Mesendoderm (in vitro differentiated cells): ENCODE results near the gene TMC8.

Experiments used
- DNase-seq: peaks from one replicate; pipeline ENCODE4 v3.0.0; 2013
- H2AK5ac ChIP-seq: 2 replicates; pipeline ENCODE4 v1.6.1; 2013; ENCODE audit warnings: low read length, inconsistent platforms
- H2BK120ac ChIP-seq: 2 replicates; pipeline ENCODE4 v1.6.1; 2013; ENCODE audit warnings: low read depth, mild to moderate bottlenecking, low read length, moderate library complexity, mixed read lengths
- H2BK15ac ChIP-seq: replicated peaks from 2 replicates; pipeline ENCODE4 v1.6.1; 2013; ENCODE audit warnings: low read depth, mild to moderate bottlenecking, moderate library complexity
- H2BK5ac ChIP-seq: 2 replicates; pipeline ENCODE4 v1.6.1; 2013; ENCODE audit warnings: low read length, inconsistent platforms
- H3K18ac ChIP-seq: 2 replicates; pipeline ENCODE4 v1.6.1; 2013; ENCODE audit warnings: mild to moderate bottlenecking, low read length, mixed read lengths
- H3K23ac ChIP-seq: one replicate; pipeline ENCODE4 v1.6.1; 2013; ENCODE audit warnings: low read length
- H3K27ac ChIP-seq: 2 replicates; pipeline ENCODE4 v1.5.1; 2013; ENCODE audit warnings: low read depth, mild to moderate bottlenecking, inconsistent platforms, low read length, moderate library complexity
- H3K27me3 ChIP-seq: 2 replicates; pipeline ENCODE4 v1.6.1; 2013; ENCODE audit warnings: low read length, control low read depth, mild to moderate bottlenecking, inconsistent platforms; ENCODE audit not compliant: insufficient read depth, poor library complexity
- H3K36me3 ChIP-seq: 2 replicates; pipeline ENCODE4 v1.6.1; 2013; ENCODE audit warnings: low read length, inconsistent platforms; ENCODE audit not compliant: control insufficient read depth, insufficient read depth
- H3K4ac ChIP-seq: one replicate; pipeline ENCODE4 v1.6.1; 2013; ENCODE audit warnings: low read depth, mild to moderate bottlenecking, low read length, moderate library complexity
- H3K4me1 ChIP-seq: 2 replicates; pipeline ENCODE4 v1.6.1; 2013; ENCODE audit warnings: low read depth, low read length, inconsistent platforms; ENCODE audit not compliant: control insufficient read depth
- H3K4me2 ChIP-seq: 2 replicates; pipeline ENCODE4 v1.6.1; 2013; ENCODE audit warnings: low read length
- H3K4me3 ChIP-seq: 2 replicates; pipeline ENCODE4 v1.5.1; 2013; ENCODE audit warnings: mild to moderate bottlenecking, low read length
- H3K56ac ChIP-seq: one replicate; pipeline ENCODE4 v1.6.1; 2013; ENCODE audit warnings: low read length
- H3K79me1 ChIP-seq: 2 replicates; pipeline ENCODE4 v1.6.1; 2013; ENCODE audit warnings: low read length, inconsistent platforms
- H3K79me2 ChIP-seq: 2 replicates; pipeline ENCODE4 v1.6.1; 2013; ENCODE audit warnings: mild to moderate bottlenecking, low read length; ENCODE audit not compliant: control insufficient read depth, insufficient read depth
- H3K9ac ChIP-seq: 2 replicates; pipeline ENCODE4 v1.6.1; 2013; ENCODE audit warnings: low read length, inconsistent platforms
- H4K5ac ChIP-seq: one replicate; pipeline ENCODE4 v1.6.1; 2013; ENCODE audit warnings: low read length
- H4K8ac ChIP-seq: one replicate; pipeline ENCODE4 v1.6.1; 2013; ENCODE audit warnings: low read depth, mild to moderate bottlenecking, control low read depth, low read length, moderate library complexity
- WGBS: extraction: QIAGEN DNeasy Blood & Tissue Kit; methylation state at CpG from one replicate; pipeline ENCODE4 v1.1.7; 2013; ENCODE audit warnings: low lambda C conversion rate, missing lambda C conversion rate; ENCODE audit not compliant: insufficient coverage; ENCODE audit errors: extremely low coverage; 5-methylcytosine and 5-hydroxymethylcytosine counted together

Gene TMC8

DNA sequence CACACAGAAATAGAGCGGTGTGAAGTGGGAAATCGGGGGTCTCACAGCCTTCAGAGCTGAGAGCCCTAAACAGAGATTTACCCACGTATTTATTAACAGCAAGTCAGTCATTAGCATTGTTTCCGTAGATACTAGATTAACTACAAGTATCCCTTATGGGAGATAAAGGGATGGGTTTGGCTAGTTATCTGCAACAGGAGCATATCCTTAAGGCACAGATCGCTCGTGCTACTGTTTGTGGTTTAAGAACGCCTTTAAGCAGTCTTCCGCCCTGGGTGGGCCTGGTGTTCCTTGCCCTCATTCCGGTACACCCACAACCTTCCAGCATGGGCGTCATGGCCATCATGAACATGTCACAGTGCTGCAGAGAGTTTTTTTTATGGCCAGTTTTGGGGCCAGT lies 29.0 kb upstream of the TMC8 start:
- no CpG with 5 or more reads among the region's 10 CpGs for WGBS
- Histone ChIP-seq H3K36me3 (peaks cover 6% of the 10 kb centered on the region), H2AK5ac (no peak overlapping the region)

DNA sequence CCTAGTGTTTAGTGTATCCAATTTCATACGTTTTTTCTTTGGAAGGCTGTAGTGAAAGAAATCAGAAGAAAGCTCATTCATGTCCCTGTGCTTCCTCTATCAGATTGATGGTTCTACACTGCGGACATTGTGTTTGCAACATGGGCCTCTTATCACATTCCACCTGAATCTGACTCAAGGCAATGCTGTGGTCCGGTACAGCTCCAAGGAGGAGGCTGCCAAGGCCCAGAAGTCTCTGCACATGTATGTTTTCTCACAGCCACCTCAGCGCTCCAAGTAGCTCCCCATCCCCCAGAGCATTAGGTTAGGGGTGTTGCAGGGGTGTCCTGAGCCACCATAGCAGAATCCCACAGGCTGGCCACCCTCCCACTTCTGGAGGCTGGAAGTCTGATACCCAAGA lies 27.3 kb upstream of the TMC8 start:
- H3K56ac ChIP-seq: no peak overlapping the region
- no peak overlapping the region for H2BK120ac ChIP-seq
- no peak overlapping the region for H3K23ac ChIP-seq
- H3K18ac ChIP-seq: no peak overlapping the region
- no peak for DNase-seq
- WGBS: no CpG with 5 or more reads among the region's 4 CpGs
- no peak overlapping the region for H4K5ac ChIP-seq
- no peak overlapping the region for H3K4ac ChIP-seq
- H3K27me3 ChIP-seq: no peaks in the 10 kb centered on the region
- H3K4me3 ChIP-seq: no peak overlapping the region
- no peak overlapping the region for H3K4me2 ChIP-seq
- H3K79me2 ChIP-seq: no peaks in the 10 kb centered on the region
- H3K36me3 ChIP-seq: peaks cover 2% of the 10 kb centered on the region
- H4K8ac ChIP-seq: no peak overlapping the region
- no peak overlapping the region for H3K9ac ChIP-seq
- H2BK15ac ChIP-seq: no peak overlapping the region
- no peaks in the 10 kb centered on the region for H3K4me1 ChIP-seq
- H2BK5ac ChIP-seq: no peak overlapping the region
- H3K27ac ChIP-seq: no peak overlapping the region
- no peaks in the 10 kb centered on the region for H3K79me1 ChIP-seq
- H2AK5ac ChIP-seq: no peak overlapping the region

More for the DNA sequence above, 29.0 kb upstream of the TMC8 start:
- Histone ChIP-seq H3K56ac (no peak overlapping the region), H2BK120ac (no peak overlapping the region), H3K27ac (no peak overlapping the region), H4K8ac (no peak overlapping the region), H4K5ac (no peak overlapping the region), H3K9ac (no peak overlapping the region), H3K27me3 (no peaks in the 10 kb centered on the region), H3K4me2 (no peak overlapping the region), H3K79me1 (no peaks in the 10 kb centered on the region), H3K18ac (no peak overlapping the region), H3K4me3 (no peak overlapping the region), H3K79me2 (no peaks in the 10 kb centered on the region), H3K4ac (no peak overlapping the region), H3K4me1 (no peaks in the 10 kb centered on the region), H2BK5ac (no peak overlapping the region), H3K23ac (no peak overlapping the region), H2BK15ac (no peak overlapping the region)
- DNase-seq: peak; percentile 25

DNA sequence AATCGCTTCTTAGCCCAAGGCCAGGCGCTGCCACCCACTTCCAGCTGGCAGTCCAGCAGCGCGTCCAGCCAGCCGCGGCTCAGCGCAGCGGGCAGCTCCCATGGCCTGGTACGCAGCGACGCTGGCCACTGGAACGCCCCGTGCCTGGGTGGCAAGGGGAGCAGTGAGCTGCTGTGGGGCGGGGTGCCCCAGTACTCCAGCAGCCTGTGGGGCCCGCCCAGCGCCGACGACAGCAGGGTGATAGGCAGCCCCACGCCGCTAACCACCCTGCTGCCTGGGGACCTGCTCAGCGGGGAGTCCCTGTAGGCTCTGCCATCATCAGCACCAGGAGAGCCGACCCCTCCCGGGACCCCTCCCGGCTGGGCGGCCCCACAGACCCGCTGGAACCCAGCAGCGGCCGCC lies 26.0 kb upstream of the TMC8 start:
- Histone ChIP-seq H2AK5ac (no peak overlapping the region), H2BK120ac (no peak overlapping the region), H3K79me2 (no peaks in the 10 kb centered on the region), H3K36me3 (no peaks in the 10 kb centered on the region), H3K18ac (no peak overlapping the region), H3K4me3 (no peak overlapping the region), H3K27me3 (no peaks in the 10 kb centered on the region), H2BK15ac (no peak overlapping the region), H3K23ac (no peak overlapping the region), H3K4me2 (no peak overlapping the region), H3K9ac (no peak overlapping the region), H2BK5ac (no peak overlapping the region), H3K79me1 (no peaks in the 10 kb centered on the region), H3K27ac (no peak overlapping the region), H3K4ac (no peak overlapping the region), H4K8ac (no peak overlapping the region), H3K56ac (no peak overlapping the region), H3K4me1 (no peaks in the 10 kb centered on the region), H4K5ac (no peak overlapping the region)
- no peak for DNase-seq
- no CpG with 5 or more reads among the region's 28 CpGs for WGBS

DNA sequence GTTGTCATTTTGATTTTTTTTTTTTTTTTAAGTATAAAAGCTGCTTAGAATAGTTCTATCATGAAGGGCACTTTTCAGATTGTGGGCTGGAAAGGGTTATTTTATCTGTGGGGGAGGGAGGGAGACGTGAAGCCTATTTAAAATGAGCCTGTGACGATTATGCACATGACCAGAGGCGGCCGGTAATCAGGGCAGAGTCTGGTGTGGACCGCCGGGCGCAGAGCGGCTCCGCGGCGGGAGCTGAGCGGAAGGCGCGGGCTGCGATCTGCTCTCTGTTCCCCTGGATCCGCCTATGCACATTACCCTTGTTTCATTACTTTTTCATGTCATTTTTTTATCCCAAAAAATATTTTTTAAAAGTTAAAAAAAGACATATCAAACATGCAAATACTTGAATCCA lies 25.5 kb upstream of the TMC8 start:
- Histone ChIP-seq H3K56ac (no peak overlapping the region), H4K5ac (no peak overlapping the region), H3K27me3 (no peaks in the 10 kb centered on the region), H3K4me1 (no peaks in the 10 kb centered on the region), H2BK120ac (no peak overlapping the region), H3K27ac (no peak overlapping the region), H3K9ac (no peak overlapping the region), H3K23ac (no peak overlapping the region), H2BK5ac (no peak overlapping the region), H3K4me2 (no peak overlapping the region), H3K4me3 (no peak overlapping the region), H3K36me3 (no peaks in the 10 kb centered on the region), H2BK15ac (no peak overlapping the region), H2AK5ac (no peak overlapping the region), H3K79me2 (no peaks in the 10 kb centered on the region), H3K79me1 (no peaks in the 10 kb centered on the region), H4K8ac (no peak overlapping the region), H3K18ac (no peak overlapping the region), H3K4ac (no peak overlapping the region)
- DNase-seq: no peak
- WGBS: no CpG with 5 or more reads among the region's 16 CpGs

DNA sequence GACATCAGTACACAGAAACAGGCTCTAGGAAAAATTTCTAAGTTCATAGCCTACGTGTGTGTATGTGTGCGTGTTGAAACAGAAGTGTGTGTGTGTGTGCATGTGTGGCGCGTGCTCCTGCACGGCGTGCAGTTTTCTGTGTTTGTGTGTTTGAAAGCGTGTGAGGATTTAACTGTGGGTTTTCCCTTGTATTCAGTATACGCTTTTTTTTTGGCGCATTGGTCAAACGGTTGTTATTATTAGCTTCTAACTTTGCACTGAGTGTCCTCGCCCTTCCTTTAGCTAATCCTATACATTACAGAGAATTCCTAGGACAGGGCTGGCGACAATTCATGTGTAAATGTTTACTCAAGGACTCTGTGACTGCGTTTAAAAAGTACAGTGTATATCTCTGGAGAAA lies 25.0 kb upstream of the TMC8 start:
- no CpG with 5 or more reads among the region's 13 CpGs for WGBS
- H3K36me3 ChIP-seq: no peaks in the 10 kb centered on the region
- DNase-seq: no peak
- no peak overlapping the region for H3K18ac ChIP-seq
- H3K56ac ChIP-seq: no peak overlapping the region
- no peak overlapping the region for H2BK5ac ChIP-seq
- H3K4me1 ChIP-seq: no peaks in the 10 kb centered on the region
- H3K79me2 ChIP-seq: no peaks in the 10 kb centered on the region
- no peak overlapping the region for H2BK120ac ChIP-seq
- no peak overlapping the region for H2BK15ac ChIP-seq
- no peak overlapping the region for H3K23ac ChIP-seq
- no peaks in the 10 kb centered on the region for H3K27me3 ChIP-seq
- no peak overlapping the region for H3K4ac ChIP-seq
- no peaks in the 10 kb centered on the region for H3K79me1 ChIP-seq
- no peak overlapping the region for H3K9ac ChIP-seq
- no peak overlapping the region for H3K27ac ChIP-seq
- H4K8ac ChIP-seq: no peak overlapping the region
- no peak overlapping the region for H4K5ac ChIP-seq
- no peak overlapping the region for H3K4me3 ChIP-seq
- H2AK5ac ChIP-seq: no peak overlapping the region
- H3K4me2 ChIP-seq: no peak overlapping the region

DNA sequence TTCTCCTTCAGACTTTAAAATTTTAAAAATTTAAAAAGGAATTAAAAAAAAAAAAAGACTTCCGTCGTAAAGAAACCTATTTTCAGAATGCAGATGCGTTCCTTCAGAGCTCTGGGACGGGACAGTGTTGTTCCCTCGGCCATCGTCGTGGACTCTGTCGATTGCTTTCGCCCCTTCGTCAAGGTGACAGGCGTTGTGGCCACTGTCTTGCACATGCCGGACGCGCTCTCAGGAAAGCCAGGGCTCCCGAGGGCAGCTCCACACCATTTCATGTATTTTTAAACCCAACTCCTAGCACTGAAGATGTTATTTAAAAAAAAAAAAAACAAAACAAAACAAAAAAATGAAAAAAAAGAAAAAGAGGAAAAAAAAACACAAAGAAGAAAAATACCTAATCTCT lies 24.4 kb upstream of the TMC8 start:
- Histone ChIP-seq H2BK5ac (no peak overlapping the region), H2AK5ac (no peak overlapping the region), H2BK15ac (no peak overlapping the region), H2BK120ac (no peak overlapping the region), H3K4me3 (no peak overlapping the region), H3K9ac (no peak overlapping the region), H3K4me1 (no peaks in the 10 kb centered on the region), H3K18ac (no peak overlapping the region), H3K4ac (no peak overlapping the region), H3K27me3 (no peaks in the 10 kb centered on the region), H3K4me2 (no peak overlapping the region), H3K56ac (no peak overlapping the region), H4K5ac (no peak overlapping the region), H3K36me3 (no peaks in the 10 kb centered on the region), H4K8ac (no peak overlapping the region), H3K23ac (no peak overlapping the region), H3K79me2 (no peaks in the 10 kb centered on the region), H3K79me1 (no peaks in the 10 kb centered on the region), H3K27ac (no peak overlapping the region)
- no peak for DNase-seq
- no CpG with 5 or more reads among the region's 15 CpGs for WGBS
